Fibroblast of mammary gland (primary cell): ENCODE data around the gene MAGI1.

ENCODE experiments used
- DNase-seq: peaks from one replicate; pipeline ENCODE4 v3.0.0-alpha.2; 2010; ENCODE audit warnings: low read depth
- H3K4me3 ChIP-seq: 2 replicates; pipeline ENCODE4 v1.5.1; 2011; ENCODE audit warnings: low read depth, mild to moderate bottlenecking, low read length, moderate library complexity; ENCODE audit not compliant: control insufficient read depth
- TF ChIP-seq, protein P1 (sequence below): conservative IDR thresholded peaks from 2 replicates; pipeline ENCODE4 v1.5.1; 2011; ENCODE audit warnings: low read depth, low read length, inconsistent platforms; ENCODE audit not compliant: control insufficient read depth, insufficient read depth

The MAGI1 gene

DNA sequence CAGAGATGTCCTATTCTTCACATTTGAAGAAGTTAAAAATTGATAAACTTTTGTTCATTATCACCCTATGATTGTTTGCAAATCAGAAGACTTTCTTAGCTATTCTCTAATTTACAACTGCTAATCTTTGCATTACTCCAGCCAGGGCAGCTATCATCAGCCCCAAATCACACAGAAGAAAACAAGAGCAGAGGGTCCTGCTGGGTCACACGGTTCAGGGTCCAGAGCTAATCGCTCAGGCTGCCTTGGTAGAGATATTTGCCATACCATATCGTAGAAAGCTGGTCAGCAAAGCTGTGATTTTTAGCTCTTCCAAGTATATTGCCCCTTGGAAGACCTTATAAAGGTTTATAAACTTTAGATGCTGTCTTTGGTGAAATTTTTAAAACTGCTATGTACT, 181.4 kb downstream of the MAGI1 start:
- no peak for DNase-seq
- TF ChIP-seq, protein P1, sequence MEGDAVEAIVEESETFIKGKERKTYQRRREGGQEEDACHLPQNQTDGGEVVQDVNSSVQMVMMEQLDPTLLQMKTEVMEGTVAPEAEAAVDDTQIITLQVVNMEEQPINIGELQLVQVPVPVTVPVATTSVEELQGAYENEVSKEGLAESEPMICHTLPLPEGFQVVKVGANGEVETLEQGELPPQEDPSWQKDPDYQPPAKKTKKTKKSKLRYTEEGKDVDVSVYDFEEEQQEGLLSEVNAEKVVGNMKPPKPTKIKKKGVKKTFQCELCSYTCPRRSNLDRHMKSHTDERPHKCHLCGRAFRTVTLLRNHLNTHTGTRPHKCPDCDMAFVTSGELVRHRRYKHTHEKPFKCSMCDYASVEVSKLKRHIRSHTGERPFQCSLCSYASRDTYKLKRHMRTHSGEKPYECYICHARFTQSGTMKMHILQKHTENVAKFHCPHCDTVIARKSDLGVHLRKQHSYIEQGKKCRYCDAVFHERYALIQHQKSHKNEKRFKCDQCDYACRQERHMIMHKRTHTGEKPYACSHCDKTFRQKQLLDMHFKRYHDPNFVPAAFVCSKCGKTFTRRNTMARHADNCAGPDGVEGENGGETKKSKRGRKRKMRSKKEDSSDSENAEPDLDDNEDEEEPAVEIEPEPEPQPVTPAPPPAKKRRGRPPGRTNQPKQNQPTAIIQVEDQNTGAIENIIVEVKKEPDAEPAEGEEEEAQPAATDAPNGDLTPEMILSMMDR = no peak
- H3K4me3 ChIP-seq = no peak overlapping the region

DNA sequence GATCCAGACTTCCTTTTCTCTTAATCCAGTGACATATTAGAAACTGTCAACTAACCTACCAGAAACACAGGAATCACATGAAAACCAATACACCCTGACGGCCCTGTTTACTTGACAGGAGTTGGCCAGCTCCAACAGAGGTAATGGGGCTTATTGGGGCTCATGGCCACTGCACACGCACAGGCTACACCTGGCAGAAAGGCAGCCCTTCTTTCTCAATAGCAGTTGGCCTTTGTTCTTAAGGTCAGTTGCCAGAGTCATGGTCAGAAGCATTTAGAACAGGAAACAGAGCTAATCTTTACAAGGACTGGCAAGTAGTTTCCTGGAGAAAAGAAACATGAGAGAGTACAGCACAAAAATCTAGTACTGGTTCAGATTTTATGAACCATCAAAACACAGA, 181.8 kb downstream of the MAGI1 start:
- TF ChIP-seq, protein P1 = no peak
- DNase-seq = no peak

DNA sequence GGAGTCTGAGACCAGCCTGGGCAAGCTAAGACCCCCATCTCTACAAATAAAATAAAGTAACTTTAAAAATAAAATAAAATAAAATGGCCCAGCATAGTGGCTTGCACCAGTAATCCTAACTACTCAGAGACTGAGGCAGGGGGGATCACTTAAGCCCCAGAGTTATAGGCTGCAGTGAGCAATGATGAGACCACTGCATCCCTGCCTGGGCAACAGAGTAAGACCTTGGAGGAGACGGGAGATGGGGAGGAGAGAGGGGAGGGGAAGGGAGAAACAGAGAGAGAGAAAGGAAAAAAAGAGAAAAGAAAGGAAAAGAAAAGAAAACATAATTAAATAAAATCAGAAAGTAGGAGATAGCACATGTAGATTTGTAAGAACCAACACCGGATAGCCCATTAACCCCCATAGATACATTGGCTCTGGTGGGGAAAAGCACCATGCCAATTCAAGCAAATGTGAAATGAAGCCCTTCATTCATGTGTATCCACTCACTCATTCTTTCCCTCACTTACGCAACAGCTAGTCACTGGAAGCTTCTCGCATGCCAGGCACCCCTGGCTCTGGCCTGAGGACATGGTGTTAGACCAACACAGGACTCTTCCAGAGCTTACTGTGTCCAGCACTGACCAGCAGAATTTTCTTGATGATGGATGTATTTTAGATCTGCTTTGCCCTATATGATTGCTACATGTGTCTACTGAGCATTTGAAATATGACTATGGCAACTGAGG, 183.2 kb downstream of the MAGI1 start:
- H3K4me3 ChIP-seq = no peak overlapping the region
- TF ChIP-seq, protein P1 = no peak
- peak; percentile 66 for DNase-seq

More for the DNA sequence above, 181.8 kb downstream of the MAGI1 start:
- H3K4me3 ChIP-seq = no peak overlapping the region

DNA sequence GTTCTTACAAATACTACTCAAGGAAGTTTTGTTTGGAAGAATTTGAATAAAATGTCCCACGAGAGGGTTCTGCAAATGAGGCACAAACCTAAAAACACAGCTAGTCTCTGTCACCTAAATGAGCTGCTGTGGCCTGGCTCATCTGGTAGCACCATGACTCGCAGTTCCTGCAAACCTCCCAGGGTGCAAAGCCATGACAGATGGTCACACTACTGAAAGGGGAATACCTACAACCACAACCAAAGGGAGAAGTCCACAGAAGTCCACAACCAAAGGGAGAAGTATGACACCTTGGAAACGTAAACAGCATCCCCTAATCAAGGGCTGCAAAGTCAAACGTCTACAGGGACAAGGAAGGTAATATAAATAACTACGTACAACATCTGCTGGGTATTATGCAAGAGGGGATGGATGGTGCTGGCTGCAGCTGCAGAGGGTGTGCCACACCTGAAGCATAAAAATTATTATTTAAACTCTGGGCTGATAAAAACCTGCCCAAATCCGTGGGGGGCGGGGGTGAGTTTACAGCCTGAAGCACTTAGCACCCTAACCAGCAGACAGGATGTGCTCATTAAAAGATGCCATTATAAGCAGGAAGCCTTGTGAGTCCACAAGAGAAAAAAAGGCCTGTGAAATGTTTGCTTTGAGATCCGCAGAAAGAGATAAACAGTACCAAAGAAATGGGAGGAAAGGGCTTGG, 184.0 kb downstream of the MAGI1 start:
- H3K4me3 ChIP-seq = no peak overlapping the region
- DNase-seq = peak; percentile 43
- TF ChIP-seq, protein P1 = no peak

- no peak overlapping the region for H3K4me3 ChIP-seq
- DNase-seq = peak; percentile 61
- TF ChIP-seq, protein P1 = no peak
These were observed 186.9 kb downstream of the MAGI1 start for GRCh38 chr3:65851827-65852226.

DNA sequence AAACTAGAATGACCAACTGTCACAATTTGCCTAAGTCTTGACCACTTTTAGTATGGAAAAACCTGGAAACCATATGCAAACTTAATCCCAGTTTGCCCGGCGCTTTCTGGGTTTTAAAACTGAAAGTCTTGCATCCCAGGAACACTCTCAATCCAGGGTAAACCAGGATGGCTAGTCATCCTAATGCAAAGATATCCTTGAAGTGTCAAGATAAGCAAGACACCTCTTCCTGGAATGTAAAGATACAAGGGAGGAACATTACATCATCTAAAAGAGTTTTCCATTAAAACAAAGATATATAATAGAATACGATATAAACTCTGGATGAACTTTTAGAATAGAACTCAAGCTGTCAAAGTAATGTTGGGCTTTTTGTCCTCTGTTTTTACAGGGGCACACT, 188.5 kb downstream of the MAGI1 start:
- TF ChIP-seq, protein P1 = no peak
- no peak overlapping the region for H3K4me3 ChIP-seq
- no peak for DNase-seq

GRCh38 chr3:65848024-65848423, 190.7 kb downstream of the MAGI1 start:
- DNase-seq = no peak
- no peak overlapping the region for H3K4me3 ChIP-seq
- TF ChIP-seq, protein P1 = no peak
